ENCODE data around the gene LAMA2.

GRCh38 chr6:129252377-129253071 lies 369.6 kb downstream of the LAMA2 start:
- TF ChIP-seq POLR2AphosphoS5 (IDR thresholded peaks at IDR 0.05; ENCODE audit: low read depth, low read length) (no peak), FOXP2 (optimal IDR thresholded peaks at IDR 0.05; ENCODE audit: borderline replicate concordance, extremely low read depth, extremely low read length, insufficient read depth) (no peak), TAF1 (IDR thresholded peaks at IDR 0.05; ENCODE audit: borderline replicate concordance, insufficient read depth, low read length) (no peak), SIN3A (IDR thresholded peaks at IDR 0.05; ENCODE audit: borderline replicate concordance, insufficient read depth, low read length) (no peak)
- TF ChIP-seq, protein P1, sequence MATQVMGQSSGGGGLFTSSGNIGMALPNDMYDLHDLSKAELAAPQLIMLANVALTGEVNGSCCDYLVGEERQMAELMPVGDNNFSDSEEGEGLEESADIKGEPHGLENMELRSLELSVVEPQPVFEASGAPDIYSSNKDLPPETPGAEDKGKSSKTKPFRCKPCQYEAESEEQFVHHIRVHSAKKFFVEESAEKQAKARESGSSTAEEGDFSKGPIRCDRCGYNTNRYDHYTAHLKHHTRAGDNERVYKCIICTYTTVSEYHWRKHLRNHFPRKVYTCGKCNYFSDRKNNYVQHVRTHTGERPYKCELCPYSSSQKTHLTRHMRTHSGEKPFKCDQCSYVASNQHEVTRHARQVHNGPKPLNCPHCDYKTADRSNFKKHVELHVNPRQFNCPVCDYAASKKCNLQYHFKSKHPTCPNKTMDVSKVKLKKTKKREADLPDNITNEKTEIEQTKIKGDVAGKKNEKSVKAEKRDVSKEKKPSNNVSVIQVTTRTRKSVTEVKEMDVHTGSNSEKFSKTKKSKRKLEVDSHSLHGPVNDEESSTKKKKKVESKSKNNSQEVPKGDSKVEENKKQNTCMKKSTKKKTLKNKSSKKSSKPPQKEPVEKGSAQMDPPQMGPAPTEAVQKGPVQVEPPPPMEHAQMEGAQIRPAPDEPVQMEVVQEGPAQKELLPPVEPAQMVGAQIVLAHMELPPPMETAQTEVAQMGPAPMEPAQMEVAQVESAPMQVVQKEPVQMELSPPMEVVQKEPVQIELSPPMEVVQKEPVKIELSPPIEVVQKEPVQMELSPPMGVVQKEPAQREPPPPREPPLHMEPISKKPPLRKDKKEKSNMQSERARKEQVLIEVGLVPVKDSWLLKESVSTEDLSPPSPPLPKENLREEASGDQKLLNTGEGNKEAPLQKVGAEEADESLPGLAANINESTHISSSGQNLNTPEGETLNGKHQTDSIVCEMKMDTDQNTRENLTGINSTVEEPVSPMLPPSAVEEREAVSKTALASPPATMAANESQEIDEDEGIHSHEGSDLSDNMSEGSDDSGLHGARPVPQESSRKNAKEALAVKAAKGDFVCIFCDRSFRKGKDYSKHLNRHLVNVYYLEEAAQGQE (IDR thresholded peaks at IDR 0.05; ENCODE audit: insufficient read depth in 1 of 2, low read depth in 2 of 2, low read length in 2 of 2) = no peak

Data from PFSK-1 (cell line).